SK-N-SH (cell line): ENCODE data around the gene RAB39A.

Experiments
- EP300 ChIP-seq, 2 experiments: IDR thresholded peaks; 2 replicates each; pipeline versions ENCODE4 v1.4.0 to v1.6.1; 2012; ENCODE audit warnings: borderline replicate concordance in 1 of 2, low read depth in 1 of 2, low read length in 1 of 2
- GATA2 ChIP-seq: sonication (generic); formaldehyde crosslinking; IDR thresholded peaks from 2 replicates; pipeline ENCODE4 v1.5.0; 2020; ENCODE audit warnings: mild to moderate bottlenecking, missing genetic modification reagents
- JUND ChIP-seq: IDR thresholded peaks from 2 replicates; pipeline ENCODE4 v1.4.0; 2012
- NRF1 ChIP-seq: IDR thresholded peaks from 2 replicates; pipeline ENCODE4 v1.6.1; 2012; ENCODE audit warnings: low read depth, mild to moderate bottlenecking, low read length
- POLR2AphosphoS5 ChIP-seq: IDR thresholded peaks from 2 replicates; pipeline ENCODE4 v1.6.1; 2012; ENCODE audit warnings: low read depth, low read length
- RAD21 ChIP-seq: IDR thresholded peaks from 2 replicates; pipeline ENCODE4 v1.6.1; 2012; ENCODE audit warnings: mild to moderate bottlenecking, low read length
- RFX5 ChIP-seq: IDR thresholded peaks from 2 replicates; pipeline ENCODE4 v1.6.1; 2012; ENCODE audit warnings: mild to moderate bottlenecking, improper control_type of control experiment, low read length
- RXRA ChIP-seq: IDR thresholded peaks from 2 replicates; pipeline ENCODE4 v1.4.0; 2012; ENCODE audit warnings: low read depth, mild to moderate bottlenecking, borderline replicate concordance
- SMC3 ChIP-seq: IDR thresholded peaks from 2 replicates; pipeline ENCODE4 v1.6.1; 2012; ENCODE audit warnings: low read depth, low read length, improper control_type of control experiment
- TF ChIP-seq, protein P1 (sequence below): fragments of 150-350 bp; IDR thresholded peaks from 2 replicates; pipeline ENCODE4 v1.6.1; 2017; ENCODE audit warnings: antibody characterized with exemption, low read length, low read depth, borderline replicate concordance
- TF ChIP-seq, protein P2 (sequence below): fragments of 200-600 bp; sonication (generic); IDR thresholded peaks from 2 replicates; pipeline ENCODE4 v1.6.1; 2017; ENCODE audit warnings: antibody characterized with exemption, mild to moderate bottlenecking, moderate library complexity
- TF ChIP-seq, protein P3 (sequence below): IDR thresholded peaks from 2 replicates; pipeline ENCODE4 v1.6.1; 2012; ENCODE audit warnings: mild to moderate bottlenecking, low read depth, low read length, moderate library complexity
- TF ChIP-seq, protein P4 (sequence below): IDR thresholded peaks from 2 replicates; pipeline ENCODE4 v1.4.0; 2012; ENCODE audit warnings: low read depth

DNA sequence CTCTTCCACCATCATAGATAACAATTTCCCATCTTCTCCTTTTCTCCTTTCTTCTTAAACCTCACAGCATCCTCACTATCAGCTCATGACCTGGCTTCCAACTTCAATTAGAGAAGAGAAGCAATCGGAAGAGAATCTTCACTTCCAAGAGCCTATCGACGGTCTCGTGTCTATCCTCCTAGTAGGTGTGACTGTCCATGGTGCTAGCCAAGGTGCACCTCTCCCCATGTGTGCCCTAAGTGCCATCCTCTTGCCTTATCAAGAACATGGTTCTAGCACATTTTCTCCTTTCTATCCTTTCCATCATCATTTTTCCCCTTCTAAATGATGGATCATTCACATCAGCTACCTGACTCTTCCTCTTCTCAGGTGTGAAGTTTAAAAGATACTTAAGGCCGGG is 75.4 kb downstream of the RAB39A start:
- no peak for TF ChIP-seq NRF1
- TF ChIP-seq EP300 (IDR thresholded peaks at IDR 0.05; ENCODE audit: borderline replicate concordance in 1 of 2, low read depth in 1 of 2, low read length in 1 of 2): no peak
- TF ChIP-seq RAD21: no peak
- TF ChIP-seq, protein P1, sequence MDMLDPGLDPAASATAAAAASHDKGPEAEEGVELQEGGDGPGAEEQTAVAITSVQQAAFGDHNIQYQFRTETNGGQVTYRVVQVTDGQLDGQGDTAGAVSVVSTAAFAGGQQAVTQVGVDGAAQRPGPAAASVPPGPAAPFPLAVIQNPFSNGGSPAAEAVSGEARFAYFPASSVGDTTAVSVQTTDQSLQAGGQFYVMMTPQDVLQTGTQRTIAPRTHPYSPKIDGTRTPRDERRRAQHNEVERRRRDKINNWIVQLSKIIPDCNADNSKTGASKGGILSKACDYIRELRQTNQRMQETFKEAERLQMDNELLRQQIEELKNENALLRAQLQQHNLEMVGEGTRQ: no peak
- TF ChIP-seq POLR2AphosphoS5: no peak
- TF ChIP-seq RXRA: no peak
- TF ChIP-seq, protein P2, sequence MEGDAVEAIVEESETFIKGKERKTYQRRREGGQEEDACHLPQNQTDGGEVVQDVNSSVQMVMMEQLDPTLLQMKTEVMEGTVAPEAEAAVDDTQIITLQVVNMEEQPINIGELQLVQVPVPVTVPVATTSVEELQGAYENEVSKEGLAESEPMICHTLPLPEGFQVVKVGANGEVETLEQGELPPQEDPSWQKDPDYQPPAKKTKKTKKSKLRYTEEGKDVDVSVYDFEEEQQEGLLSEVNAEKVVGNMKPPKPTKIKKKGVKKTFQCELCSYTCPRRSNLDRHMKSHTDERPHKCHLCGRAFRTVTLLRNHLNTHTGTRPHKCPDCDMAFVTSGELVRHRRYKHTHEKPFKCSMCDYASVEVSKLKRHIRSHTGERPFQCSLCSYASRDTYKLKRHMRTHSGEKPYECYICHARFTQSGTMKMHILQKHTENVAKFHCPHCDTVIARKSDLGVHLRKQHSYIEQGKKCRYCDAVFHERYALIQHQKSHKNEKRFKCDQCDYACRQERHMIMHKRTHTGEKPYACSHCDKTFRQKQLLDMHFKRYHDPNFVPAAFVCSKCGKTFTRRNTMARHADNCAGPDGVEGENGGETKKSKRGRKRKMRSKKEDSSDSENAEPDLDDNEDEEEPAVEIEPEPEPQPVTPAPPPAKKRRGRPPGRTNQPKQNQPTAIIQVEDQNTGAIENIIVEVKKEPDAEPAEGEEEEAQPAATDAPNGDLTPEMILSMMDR: no peak
- TF ChIP-seq, protein P3, sequence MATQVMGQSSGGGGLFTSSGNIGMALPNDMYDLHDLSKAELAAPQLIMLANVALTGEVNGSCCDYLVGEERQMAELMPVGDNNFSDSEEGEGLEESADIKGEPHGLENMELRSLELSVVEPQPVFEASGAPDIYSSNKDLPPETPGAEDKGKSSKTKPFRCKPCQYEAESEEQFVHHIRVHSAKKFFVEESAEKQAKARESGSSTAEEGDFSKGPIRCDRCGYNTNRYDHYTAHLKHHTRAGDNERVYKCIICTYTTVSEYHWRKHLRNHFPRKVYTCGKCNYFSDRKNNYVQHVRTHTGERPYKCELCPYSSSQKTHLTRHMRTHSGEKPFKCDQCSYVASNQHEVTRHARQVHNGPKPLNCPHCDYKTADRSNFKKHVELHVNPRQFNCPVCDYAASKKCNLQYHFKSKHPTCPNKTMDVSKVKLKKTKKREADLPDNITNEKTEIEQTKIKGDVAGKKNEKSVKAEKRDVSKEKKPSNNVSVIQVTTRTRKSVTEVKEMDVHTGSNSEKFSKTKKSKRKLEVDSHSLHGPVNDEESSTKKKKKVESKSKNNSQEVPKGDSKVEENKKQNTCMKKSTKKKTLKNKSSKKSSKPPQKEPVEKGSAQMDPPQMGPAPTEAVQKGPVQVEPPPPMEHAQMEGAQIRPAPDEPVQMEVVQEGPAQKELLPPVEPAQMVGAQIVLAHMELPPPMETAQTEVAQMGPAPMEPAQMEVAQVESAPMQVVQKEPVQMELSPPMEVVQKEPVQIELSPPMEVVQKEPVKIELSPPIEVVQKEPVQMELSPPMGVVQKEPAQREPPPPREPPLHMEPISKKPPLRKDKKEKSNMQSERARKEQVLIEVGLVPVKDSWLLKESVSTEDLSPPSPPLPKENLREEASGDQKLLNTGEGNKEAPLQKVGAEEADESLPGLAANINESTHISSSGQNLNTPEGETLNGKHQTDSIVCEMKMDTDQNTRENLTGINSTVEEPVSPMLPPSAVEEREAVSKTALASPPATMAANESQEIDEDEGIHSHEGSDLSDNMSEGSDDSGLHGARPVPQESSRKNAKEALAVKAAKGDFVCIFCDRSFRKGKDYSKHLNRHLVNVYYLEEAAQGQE: peak; percentile 83
- no peak for TF ChIP-seq GATA2
- TF ChIP-seq RFX5: no peak
- TF ChIP-seq JUND: no peak
- TF ChIP-seq, protein P4, sequence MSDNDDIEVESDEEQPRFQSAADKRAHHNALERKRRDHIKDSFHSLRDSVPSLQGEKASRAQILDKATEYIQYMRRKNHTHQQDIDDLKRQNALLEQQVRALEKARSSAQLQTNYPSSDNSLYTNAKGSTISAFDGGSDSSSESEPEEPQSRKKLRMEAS: no peak
- no peak for TF ChIP-seq SMC3
